Posterior vena cava (tissue), 2 donors: Measurements from ENCODE around the gene CDC20. TPM values are rescaled to one million over a fixed set of nuclear protein-coding genes. Genes with fewer than 3 reads are reported as not detected.
"Not testable (repeated sequence)": the region's sequence is repeated elsewhere in the genome, so short reads cannot be mapped to it uniquely, and the experiment has no call there.

ENCODE experiments used
- DNase-seq: peaks from one replicate; pipeline ENCODE4 v3.0.0-alpha.2; 2020; ENCODE audit warnings: low spot score
- intact Hi-C, 2 donors: fragments of 100-400 bp; cut with DNase I; formaldehyde crosslinking; loops; one replicate each; pipeline versions ENCODE4 v1.14.1 to v1.14.2; 2022 to 2023
- total RNA-seq, 2 donors: library from RNA; stranded (reverse); fragmentation: NEBNext Ultra II Directional; extraction: Animal tissue kit (Norgen Biotek cat#: 25700); gene quantifications; one replicate each; pipeline ENCODE4 v1.2.1, GENCODE V29; 2021
- donor health status: DM: yes; HTN: yes; CAD: no.
- donor health status: DM: yes; HTN: yes; CAD: no.

The CDC20 gene
- total RNA-seq, 2 donors from 2014 or later: 0.95 to 1.0 TPM

- intact Hi-C loops: no loop called here
- DNase-seq: no peak
Observed at GRCh38 chr1:43351421-43352350, 7.1 kb upstream of the CDC20 start.

- DNase-seq: no peak
- intact Hi-C loops: no loop called here
Observed at GRCh38 chr1:43352351-43352705, 6.5 kb upstream of the CDC20 start.

GRCh38 chr1:43352881-43353280, 5.9 kb upstream of the CDC20 start:
- no peak for DNase-seq
- intact Hi-C loops: no loop called here

GRCh38 chr1:43354471-43354870, 4.3 kb upstream of the CDC20 start:
- DNase-seq: no peak
- intact Hi-C loops: no loop called here

- no peak for DNase-seq
- intact Hi-C loops: no loop called here
Observed at GRCh38 chr1:43354936-43355335, 3.8 kb upstream of the CDC20 start.

- no peak for DNase-seq
- intact Hi-C loops: no loop called here
Observed at GRCh38 chr1:43357251-43357650, 1.5 kb upstream of the CDC20 start.

GRCh38 chr1:43358121-43358745, 548 bp upstream of the CDC20 start:
- intact Hi-C loops: no loop called here
- no peak for DNase-seq

GRCh38 chr1:43359696-43360095, 915 bp downstream of the CDC20 start:
- intact Hi-C loops: no loop called here
- no peak for DNase-seq

GRCh38 chr1:43360616-43361015, 1.8 kb downstream of the CDC20 start:
- intact Hi-C loops: no loop called here

GRCh38 chr1:43363283-43363934, 4.6 kb downstream of the CDC20 start:
- no peak for DNase-seq
- intact Hi-C loops: no loop called here

More at GRCh38 chr1:43360616-43361015, 1.8 kb downstream of the CDC20 start:
- no peak for DNase-seq

GRCh38 chr1:43363935-43364525, 5.2 kb downstream of the CDC20 start:
- intact Hi-C loops: no loop called here
- DNase-seq: no peak

GRCh38 chr1:43365678-43366077, 6.9 kb downstream of the CDC20 start:
- DNase-seq: no peak
- intact Hi-C loops: no loop called here

- intact Hi-C loops: no loop called here
Observed at GRCh38 chr1:43366179-43366578, 7.4 kb downstream of the CDC20 start.

GRCh38 chr1:43366601-43367025, 7.8 kb downstream of the CDC20 start:
- DNase-seq: no peak
- intact Hi-C loops: no loop called here

More at GRCh38 chr1:43366179-43366578, 7.4 kb downstream of the CDC20 start:
- DNase-seq: no peak

GRCh38 chr1:43367026-43367903, 8.5 kb downstream of the CDC20 start:
- intact Hi-C loops: no loop called here
- DNase-seq: no peak

GRCh38 chr1:43367904-43368645, 9.3 kb downstream of the CDC20 start, which contains the start of gene ELOVL1:
ELOVL1 (minus strand) TSS chr1:43368011; CDS start chr1:43365609, 2,402 bp downstream.
- DNase-seq: peak; percentile 98
- intact Hi-C loops: no loop called here

GRCh38 chr1:43368646-43369020, 9.9 kb downstream of the CDC20 start:
- intact Hi-C loops: no loop called here

GRCh38 chr1:43369779-43370178, 11.0 kb downstream of the CDC20 start:
- intact Hi-C loops: not testable (repeated sequence)

More at GRCh38 chr1:43368646-43369020, 9.9 kb downstream of the CDC20 start:
- no peak for DNase-seq

More at GRCh38 chr1:43369779-43370178, 11.0 kb downstream of the CDC20 start:
- not testable (repeated sequence) for DNase-seq
